ENCODE measurements around the gene CIT. TPM values are rescaled to one million over a fixed set of nuclear protein-coding genes. Genes with fewer than 3 reads are reported as not detected.
A peak's percentile ranks its signal among the peaks of the same experiment; 100 is the strongest.

Gene CIT
- total and polyA plus RNA-seq, 2 donors (not counting 1 experiment from before 2014, with no cell fraction given), result 6.8 to 25.4 TPM

- no peak overlapping the region for H3K27ac ChIP-seq (ENCODE audit: insufficient read depth, low read length)
- no peaks in the 10 kb centered on the region for H3K9me3 ChIP-seq (ENCODE audit: control insufficient read depth, insufficient read depth, low read depth, low read length)
- H3K9ac ChIP-seq (ENCODE audit: insufficient read depth, low read length), result no peak overlapping the region
- TF ChIP-seq CTCF (conservative IDR thresholded peaks at IDR 0.05 in 1 of 2, IDR thresholded peaks at IDR 0.05 in 1 of 2; ENCODE audit: low read depth in 1 of 2, low read length in 2 of 2) (no peak), EZH2 (IDR thresholded peaks at IDR 0.05; ENCODE audit: low read length, missing control alignments) (no peak)
- H3K79me2 ChIP-seq (ENCODE audit: control insufficient read depth, insufficient read depth, low read length), result no peaks in the 10 kb centered on the region
- peak in 1 of 2 donors; percentile 54 for DNase-seq (ENCODE audit: low read depth in 2 of 2)
- H3K27me3 ChIP-seq (ENCODE audit: control insufficient read depth, insufficient read depth, low read length), result no peaks in the 10 kb centered on the region
- no peaks in the 10 kb centered on the region for H4K20me1 ChIP-seq (ENCODE audit: control insufficient read depth, extremely low read depth, insufficient read depth, low read length)
- H3K4me1 ChIP-seq (ENCODE audit: control insufficient read depth, extremely low read depth, insufficient read depth, low read length), result no peaks in the 10 kb centered on the region
- H3K4me2 ChIP-seq (ENCODE audit: extremely low read depth, insufficient read depth, low read length), result no peak overlapping the region
- H3K4me3 ChIP-seq (replicated peaks in 1 of 4; ENCODE audit: control extremely low read depth in 1 of 4, insufficient read depth in 1 of 4, low read depth in 3 of 4, low read length in 4 of 4), result no peak overlapping the region
- H2AFZ ChIP-seq (ENCODE audit: low read length), result no peak overlapping the region
- peaks cover 2% of the 10 kb centered on the region for H3K36me3 ChIP-seq (ENCODE audit: control insufficient read depth, insufficient read depth, low read length)
These were observed 88.3 kb downstream of the CIT start for GRCh38 chr12:119788786-119789185.

DNA sequence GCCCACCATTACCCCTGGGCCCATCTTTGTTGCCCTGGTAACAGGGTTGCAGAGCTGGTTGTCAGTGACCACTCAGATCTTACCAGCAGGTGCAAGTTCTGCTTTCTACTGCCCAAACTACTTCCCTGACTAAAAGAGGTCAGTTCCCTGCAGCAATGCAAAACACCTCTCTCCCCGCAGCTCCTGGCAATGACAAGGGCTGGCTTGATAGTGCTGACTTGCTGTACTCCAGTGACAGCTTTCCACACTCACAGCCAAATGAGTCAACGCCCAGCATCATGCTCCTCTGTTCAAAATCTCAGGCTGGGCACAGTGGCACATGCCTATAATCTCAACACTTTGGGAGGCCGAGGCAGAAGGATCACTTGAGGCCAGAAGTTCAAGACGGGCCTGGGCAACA is 90.6 kb downstream of the CIT start:
- DNase-seq (ENCODE audit: low read depth in 2 of 2), result no peak
- no peak for TF ChIP-seq CTCF (conservative IDR thresholded peaks at IDR 0.05 in 1 of 2, IDR thresholded peaks at IDR 0.05 in 1 of 2; ENCODE audit: low read depth in 1 of 2, low read length in 2 of 2)
- TF ChIP-seq EZH2 (IDR thresholded peaks at IDR 0.05; ENCODE audit: low read length, missing control alignments), result no peak
- Histone ChIP-seq H3K4me2 (ENCODE audit: extremely low read depth, insufficient read depth, low read length) (no peak overlapping the region), H3K4me1 (ENCODE audit: control insufficient read depth, extremely low read depth, insufficient read depth, low read length) (no peaks in the 10 kb centered on the region), H3K4me3 (replicated peaks in 1 of 4; ENCODE audit: control extremely low read depth in 1 of 4, insufficient read depth in 1 of 4, low read depth in 3 of 4, low read length in 4 of 4) (no peak overlapping the region), H2AFZ (ENCODE audit: low read length) (no peak overlapping the region), H3K9ac (ENCODE audit: insufficient read depth, low read length) (no peak overlapping the region), H3K79me2 (ENCODE audit: control insufficient read depth, insufficient read depth, low read length) (no peaks in the 10 kb centered on the region), H3K9me3 (ENCODE audit: control insufficient read depth, insufficient read depth, low read depth, low read length) (no peaks in the 10 kb centered on the region), H4K20me1 (ENCODE audit: control insufficient read depth, extremely low read depth, insufficient read depth, low read length) (no peaks in the 10 kb centered on the region), H3K27ac (ENCODE audit: insufficient read depth, low read length) (no peak overlapping the region), H3K36me3 (ENCODE audit: control insufficient read depth, insufficient read depth, low read length) (peaks cover 3% of the 10 kb centered on the region), H3K27me3 (ENCODE audit: control insufficient read depth, insufficient read depth, low read length) (no peaks in the 10 kb centered on the region)

DNA sequence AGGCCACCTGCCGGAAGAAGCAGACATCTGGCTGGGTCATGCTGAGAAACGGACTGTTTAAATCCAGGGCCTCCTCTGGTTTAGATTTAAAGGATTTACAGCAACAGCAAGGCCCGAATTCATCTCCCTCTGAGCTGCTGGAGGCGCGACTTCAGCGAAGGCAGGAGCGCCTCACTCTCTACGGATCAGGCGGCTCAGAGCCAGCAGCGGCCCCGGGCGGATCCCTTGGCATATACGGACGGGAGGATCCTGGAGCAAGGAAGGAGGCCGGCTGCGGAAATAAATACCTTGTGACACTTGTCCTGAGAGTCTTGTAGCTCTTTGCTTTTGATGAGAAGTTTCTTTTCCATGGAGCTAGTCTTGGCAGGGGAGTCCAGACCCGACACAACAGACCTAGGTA is 92.4 kb downstream of the CIT start:
- no peak for DNase-seq (ENCODE audit: low read depth in 2 of 2)
- H3K4me3 ChIP-seq (replicated peaks in 1 of 4; ENCODE audit: control extremely low read depth in 1 of 4, insufficient read depth in 1 of 4, low read depth in 3 of 4, low read length in 4 of 4), result no peak overlapping the region
- peaks cover 3% of the 10 kb centered on the region for H3K36me3 ChIP-seq (ENCODE audit: control insufficient read depth, insufficient read depth, low read length)

More for the DNA sequence above, 92.4 kb downstream of the CIT start:
- no peak for TF ChIP-seq EZH2 (IDR thresholded peaks at IDR 0.05; ENCODE audit: low read length, missing control alignments)
- TF ChIP-seq CTCF (conservative IDR thresholded peaks at IDR 0.05 in 1 of 2, IDR thresholded peaks at IDR 0.05 in 1 of 2; ENCODE audit: low read depth in 1 of 2, low read length in 2 of 2), result no peak
- peaks cover 2% of the 10 kb centered on the region for H3K4me1 ChIP-seq (ENCODE audit: control insufficient read depth, extremely low read depth, insufficient read depth, low read length)
- no peaks in the 10 kb centered on the region for H3K27me3 ChIP-seq (ENCODE audit: control insufficient read depth, insufficient read depth, low read length)
- no peak overlapping the region for H3K9ac ChIP-seq (ENCODE audit: insufficient read depth, low read length)
- H3K9me3 ChIP-seq (ENCODE audit: control insufficient read depth, insufficient read depth, low read depth, low read length), result no peaks in the 10 kb centered on the region
- H3K79me2 ChIP-seq (ENCODE audit: control insufficient read depth, insufficient read depth, low read length), result no peaks in the 10 kb centered on the region
- no peak overlapping the region for H3K27ac ChIP-seq (ENCODE audit: insufficient read depth, low read length)
- H3K4me2 ChIP-seq (ENCODE audit: extremely low read depth, insufficient read depth, low read length), result no peak overlapping the region
- no peak overlapping the region for H2AFZ ChIP-seq (ENCODE audit: low read length)
- H4K20me1 ChIP-seq (ENCODE audit: control insufficient read depth, extremely low read depth, insufficient read depth, low read length), result no peaks in the 10 kb centered on the region

All from fibroblast of lung (primary cell).